ENCODE data around the gene HLA-DMA. TPM values are rescaled to one million over a fixed set of nuclear protein-coding genes. Genes with fewer than 3 reads are reported as not detected.

The HLA-DMA gene
- total RNA-seq, 2 donors from 2014 or later, result 15.8 to 26.7 TPM

GRCh38 chr6:32976334-32977069, 23.6 kb upstream of the HLA-DMA start:
- H3K27me3 ChIP-seq, result no peaks in the 10 kb centered on the region
- TF ChIP-seq CTCF (IDR thresholded peaks at IDR 0.05) (no peak), POLR2A (IDR thresholded peaks at IDR 0.05) (no peak)
- intact Hi-C loops (cut with DNase I), result no loop called here
- peaks cover 56% of the 10 kb centered on the region for H3K4me1 ChIP-seq
- H3K27ac ChIP-seq, result peak overlapping the region in 1 of 4 donors; percentile 20
- DNase-seq (no peak), ATAC-seq (no peak)
- no peaks in the 10 kb centered on the region for H3K9me3 ChIP-seq
- peaks cover 39 to 56% of the 10 kb centered on the region in 2 donors for H3K36me3 ChIP-seq (replicated peaks in 1 of 2; ENCODE audit: insufficient read depth in 1 of 2, low read depth in 2 of 2)
- whole genome bisulfite sequencing, 2 donors, result 50 to 66% methylated on average over 7 of the region's 7 CpGs
- no peak overlapping the region for H3K4me3 ChIP-seq

GRCh38 chr6:32975886-32976285, 23.0 kb upstream of the HLA-DMA start:
- WGBS, 2 donors, result 24 to 41% methylated on average over 2 of the region's 2 CpGs
- intact Hi-C loops (cut with DNase I), result no loop called here
- H3K36me3 ChIP-seq (replicated peaks in 1 of 2; ENCODE audit: insufficient read depth in 1 of 2, low read depth in 2 of 2), result peaks cover 39 to 53% of the 10 kb centered on the region in 2 donors
- ATAC-seq (no peak), DNase-seq (no peak)
- H3K4me3 ChIP-seq, result no peak overlapping the region
- peaks cover 50% of the 10 kb centered on the region for H3K4me1 ChIP-seq
- H3K9me3 ChIP-seq, result no peaks in the 10 kb centered on the region
- no peaks in the 10 kb centered on the region for H3K27me3 ChIP-seq
- TF ChIP-seq POLR2A (IDR thresholded peaks at IDR 0.05) (no peak), CTCF (IDR thresholded peaks at IDR 0.05) (no peak)
- no peak overlapping the region for H3K27ac ChIP-seq

GRCh38 chr6:32974541-32975308, 21.8 kb upstream of the HLA-DMA start:
- H3K4me1 ChIP-seq, result peaks cover 43% of the 10 kb centered on the region
- WGBS, 2 donors, result 4 to 5% methylated on average over 9 to 14 of the region's 14 CpGs
- peaks cover 28 to 42% of the 10 kb centered on the region in 2 donors for H3K36me3 ChIP-seq (replicated peaks in 1 of 2; ENCODE audit: insufficient read depth in 1 of 2, low read depth in 2 of 2)
- peak overlapping the region in 2 of 4 donors; percentile 31 to 99 for H3K27ac ChIP-seq
- DNase-seq (no peak), ATAC-seq (no peak)
- H3K4me3 ChIP-seq, result peak overlapping the region; percentile 83 to 96
- H3K9me3 ChIP-seq, result no peaks in the 10 kb centered on the region
- no peak for TF ChIP-seq POLR2A (IDR thresholded peaks at IDR 0.05)
- no peak for TF ChIP-seq CTCF (IDR thresholded peaks at IDR 0.05)
- intact Hi-C loops (cut with DNase I), result no loop called here
- H3K27me3 ChIP-seq, result no peaks in the 10 kb centered on the region

GRCh38 chr6:32974016-32974333, 21.1 kb upstream of the HLA-DMA start:
- Histone ChIP-seq H3K27me3 (no peaks in the 10 kb centered on the region), H3K27ac (peak overlapping the region in 3 of 4 donors; percentile 80 to 99 (median 99)), H3K4me1 (peaks cover 43% of the 10 kb centered on the region), H3K9me3 (no peaks in the 10 kb centered on the region), H3K4me3 (peak overlapping the region; percentile 83 to 96), H3K36me3 (replicated peaks in 1 of 2; ENCODE audit: insufficient read depth in 1 of 2, low read depth in 2 of 2) (peaks cover 27 to 36% of the 10 kb centered on the region in 2 donors)
- WGBS, 2 donors, result 0 to 1% methylated on average over 4 of the region's 4 CpGs
- TF ChIP-seq POLR2A (IDR thresholded peaks at IDR 0.05) (peak in 1 of 3 donors; percentile 18), CTCF (IDR thresholded peaks at IDR 0.05) (no peak)
- no peak for ATAC-seq
- intact Hi-C loops (cut with DNase I), result no loop called here
- DNase-seq, result no peak

Data from body of pancreas (tissue), 4 donors.